ENCODE measurements around the gene ZNF451.

Gene ZNF451

DNA sequence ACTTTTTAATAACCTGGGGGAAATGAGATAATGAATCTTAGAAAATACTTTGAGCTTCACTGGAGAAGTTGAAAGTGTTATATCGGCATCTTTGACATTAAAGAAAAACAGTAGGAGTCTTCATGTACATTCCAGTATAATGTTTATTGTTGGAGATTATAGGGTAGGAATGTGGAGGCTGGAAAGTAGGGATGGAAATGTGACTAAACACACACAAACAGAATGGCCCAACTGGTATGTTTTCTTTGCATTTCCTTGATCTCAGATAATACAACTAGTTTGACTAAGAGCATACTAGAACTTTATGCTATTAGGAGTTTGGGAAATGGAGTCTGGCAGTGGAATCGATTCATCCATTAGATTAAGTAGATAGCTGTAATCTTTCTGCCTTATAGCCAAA is 72.0 kb downstream of the ZNF451 start:
- Histone ChIP-seq H3K27me3 (ENCODE audit: low read length) (no peaks in the 10 kb centered on the region), H3K36me3 (ENCODE audit: low read length) (peaks cover 34% of the 10 kb centered on the region), H3K4me2 (ENCODE audit: low read depth, low read length, poor library complexity, severe bottlenecking) (no peak overlapping the region), H4K20me1 (ENCODE audit: low read depth, low read length) (no peaks in the 10 kb centered on the region), H2AFZ (ENCODE audit: low read depth, low read length, severe bottlenecking) (no peak overlapping the region), H3F3A (ENCODE audit: insufficient read depth) (no peaks in the 10 kb centered on the region; the same call in 1 of the 2 replicates), H3K9me2 (replicated peaks; ENCODE audit: insufficient read depth, low read length) (no peaks in the 10 kb centered on the region), H3K27ac (ENCODE audit: low read depth, low read length) (no peak overlapping the region), H3K9ac (ENCODE audit: low read length) (no peak overlapping the region), H3K9me3 (ENCODE audit: insufficient read depth, low read length) (no peaks in the 10 kb centered on the region), H3K4me3 (ENCODE audit: insufficient read depth, low read length, poor library complexity, severe bottlenecking) (no peak overlapping the region), H3K79me2 (ENCODE audit: insufficient read depth, low read length) (no peaks in the 10 kb centered on the region)
- TF ChIP-seq EZH2phosphoT487 (conservative IDR thresholded peaks at IDR 0.05; ENCODE audit: low read length): no peak
- TF ChIP-seq, protein P1, sequence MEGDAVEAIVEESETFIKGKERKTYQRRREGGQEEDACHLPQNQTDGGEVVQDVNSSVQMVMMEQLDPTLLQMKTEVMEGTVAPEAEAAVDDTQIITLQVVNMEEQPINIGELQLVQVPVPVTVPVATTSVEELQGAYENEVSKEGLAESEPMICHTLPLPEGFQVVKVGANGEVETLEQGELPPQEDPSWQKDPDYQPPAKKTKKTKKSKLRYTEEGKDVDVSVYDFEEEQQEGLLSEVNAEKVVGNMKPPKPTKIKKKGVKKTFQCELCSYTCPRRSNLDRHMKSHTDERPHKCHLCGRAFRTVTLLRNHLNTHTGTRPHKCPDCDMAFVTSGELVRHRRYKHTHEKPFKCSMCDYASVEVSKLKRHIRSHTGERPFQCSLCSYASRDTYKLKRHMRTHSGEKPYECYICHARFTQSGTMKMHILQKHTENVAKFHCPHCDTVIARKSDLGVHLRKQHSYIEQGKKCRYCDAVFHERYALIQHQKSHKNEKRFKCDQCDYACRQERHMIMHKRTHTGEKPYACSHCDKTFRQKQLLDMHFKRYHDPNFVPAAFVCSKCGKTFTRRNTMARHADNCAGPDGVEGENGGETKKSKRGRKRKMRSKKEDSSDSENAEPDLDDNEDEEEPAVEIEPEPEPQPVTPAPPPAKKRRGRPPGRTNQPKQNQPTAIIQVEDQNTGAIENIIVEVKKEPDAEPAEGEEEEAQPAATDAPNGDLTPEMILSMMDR (IDR thresholded peaks at IDR 0.05; ENCODE audit: insufficient read depth, low read length, poor library complexity, severe bottlenecking): no peak

DNA sequence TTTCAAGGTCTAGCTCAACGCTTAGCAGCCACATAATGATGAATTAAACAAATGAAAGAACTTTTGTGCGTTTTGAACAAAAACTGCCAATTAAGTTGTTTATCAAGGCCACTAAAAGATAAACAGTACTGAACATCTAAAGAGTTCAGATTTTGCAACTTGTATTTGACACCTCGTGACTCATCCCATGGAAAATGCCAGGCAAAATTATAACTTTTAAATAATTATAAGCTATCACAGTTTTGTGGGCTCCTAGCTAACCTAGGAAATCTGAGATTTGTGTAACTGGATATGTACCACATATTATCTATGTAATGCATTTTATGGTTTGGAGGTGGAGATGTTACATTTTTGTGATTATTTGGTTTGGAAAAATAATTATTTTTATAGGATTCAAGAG is 72.5 kb downstream of the ZNF451 start:
- Histone ChIP-seq H3K36me3 (ENCODE audit: low read length) (peaks cover 38% of the 10 kb centered on the region), H3K4me2 (ENCODE audit: low read depth, low read length, poor library complexity, severe bottlenecking) (no peak overlapping the region), H3K27ac (ENCODE audit: low read depth, low read length) (no peak overlapping the region), H3K79me2 (ENCODE audit: insufficient read depth, low read length) (no peaks in the 10 kb centered on the region), H3K9me2 (replicated peaks; ENCODE audit: insufficient read depth, low read length) (no peaks in the 10 kb centered on the region), H3K4me3 (ENCODE audit: insufficient read depth, low read length, poor library complexity, severe bottlenecking) (no peak overlapping the region), H4K20me1 (ENCODE audit: low read depth, low read length) (no peaks in the 10 kb centered on the region), H2AFZ (ENCODE audit: low read depth, low read length, severe bottlenecking) (no peak overlapping the region), H3F3A (ENCODE audit: insufficient read depth) (peaks cover 3% of the 10 kb centered on the region; the same call in 1 of the 2 replicates), H3K9ac (ENCODE audit: low read length) (no peak overlapping the region), H3K27me3 (ENCODE audit: low read length) (no peaks in the 10 kb centered on the region), H3K9me3 (ENCODE audit: insufficient read depth, low read length) (no peaks in the 10 kb centered on the region)
- TF ChIP-seq, protein P1 (IDR thresholded peaks at IDR 0.05; ENCODE audit: insufficient read depth, low read length, poor library complexity, severe bottlenecking): no peak
- TF ChIP-seq EZH2phosphoT487 (conservative IDR thresholded peaks at IDR 0.05; ENCODE audit: low read length): no peak

DNA sequence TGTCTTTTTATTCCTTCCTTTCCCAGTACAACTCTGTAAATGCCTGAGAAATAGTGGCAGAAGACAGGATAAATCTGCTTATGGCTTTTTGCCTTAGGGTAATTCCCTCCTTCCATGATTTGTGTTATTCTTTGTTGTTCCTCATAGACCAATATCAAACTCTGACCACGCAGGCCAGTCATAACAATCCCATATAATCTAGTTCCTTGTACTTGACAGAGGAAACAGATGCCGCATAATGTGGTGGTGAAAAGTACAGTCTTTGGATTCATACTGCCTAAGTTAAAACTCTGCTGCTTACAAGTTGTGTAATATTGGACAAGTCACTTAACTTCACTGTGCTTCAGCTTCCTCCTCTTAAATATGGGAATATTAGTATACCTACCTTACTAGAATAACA is 74.0 kb downstream of the ZNF451 start:
- Histone ChIP-seq H3K9ac (ENCODE audit: low read length) (no peak overlapping the region), H4K20me1 (ENCODE audit: low read depth, low read length) (no peaks in the 10 kb centered on the region), H2AFZ (ENCODE audit: low read depth, low read length, severe bottlenecking) (no peak overlapping the region), H3K4me3 (ENCODE audit: insufficient read depth, low read length, poor library complexity, severe bottlenecking) (no peak overlapping the region), H3K9me3 (ENCODE audit: insufficient read depth, low read length) (no peaks in the 10 kb centered on the region), H3K79me2 (ENCODE audit: insufficient read depth, low read length) (no peaks in the 10 kb centered on the region), H3K4me2 (ENCODE audit: low read depth, low read length, poor library complexity, severe bottlenecking) (no peak overlapping the region), H3K27me3 (ENCODE audit: low read length) (no peaks in the 10 kb centered on the region), H3K27ac (ENCODE audit: low read depth, low read length) (no peak overlapping the region), H3F3A (ENCODE audit: insufficient read depth) (peaks cover 16% of the 10 kb centered on the region; the same call in 1 of the 2 replicates), H3K9me2 (replicated peaks; ENCODE audit: insufficient read depth, low read length) (no peaks in the 10 kb centered on the region), H3K36me3 (ENCODE audit: low read length) (peaks cover 39% of the 10 kb centered on the region; the same call in 1 of the 2 replicates)
- no peak for TF ChIP-seq EZH2phosphoT487 (conservative IDR thresholded peaks at IDR 0.05; ENCODE audit: low read length)

DNA sequence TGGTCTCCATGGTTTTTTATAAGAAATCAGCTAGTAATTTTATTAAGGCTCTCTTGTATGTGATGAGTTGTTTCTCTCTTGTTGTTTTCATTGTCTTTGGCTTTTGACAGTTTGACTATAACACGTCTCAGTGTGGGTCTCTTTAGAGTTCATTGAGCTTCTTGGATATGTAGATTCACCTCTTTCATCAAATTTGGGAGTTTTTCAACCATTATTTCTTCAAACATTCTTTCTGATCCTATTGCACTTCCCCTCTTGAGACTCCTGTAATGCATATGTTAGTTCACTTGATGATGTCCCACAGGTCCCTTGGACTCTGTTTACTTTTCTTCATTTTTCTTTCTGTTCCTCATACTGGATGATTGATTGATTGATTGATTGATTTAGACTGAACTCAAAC is 75.1 kb downstream of the ZNF451 start:
- Histone ChIP-seq H3K9ac (ENCODE audit: low read length) (no peak overlapping the region), H2AFZ (ENCODE audit: low read depth, low read length, severe bottlenecking) (no peak overlapping the region), H3F3A (ENCODE audit: insufficient read depth) (peaks cover 27% of the 10 kb centered on the region; the same call in 1 of the 2 replicates), H3K4me2 (ENCODE audit: low read depth, low read length, poor library complexity, severe bottlenecking) (no peak overlapping the region), H3K79me2 (ENCODE audit: insufficient read depth, low read length) (no peaks in the 10 kb centered on the region), H3K36me3 (ENCODE audit: low read length) (peaks cover 42% of the 10 kb centered on the region; the same call in 1 of the 2 replicates), H3K9me2 (replicated peaks; ENCODE audit: insufficient read depth, low read length) (no peaks in the 10 kb centered on the region), H4K20me1 (ENCODE audit: low read depth, low read length) (no peaks in the 10 kb centered on the region), H3K4me3 (ENCODE audit: insufficient read depth, low read length, poor library complexity, severe bottlenecking) (no peak overlapping the region), H3K27ac (ENCODE audit: low read depth, low read length) (no peak overlapping the region), H3K9me3 (ENCODE audit: insufficient read depth, low read length) (no peaks in the 10 kb centered on the region), H3K27me3 (ENCODE audit: low read length) (no peaks in the 10 kb centered on the region)
- TF ChIP-seq, protein P1 (IDR thresholded peaks at IDR 0.05; ENCODE audit: insufficient read depth, low read length, poor library complexity, severe bottlenecking): no peak
- no peak for TF ChIP-seq EZH2phosphoT487 (conservative IDR thresholded peaks at IDR 0.05; ENCODE audit: low read length)

Measured in SU-DHL-6 (cell line).